ENCODE measurements around the gene TNFSF15.

The TNFSF15 gene

GRCh38 chr9:114805670-114806525 is at the start of gene TNFSF15:
Gene TNFSF15, minus strand, starts transcription at chr9:114806039. Its CDS starts 27 bp downstream, at chr9:114806012.
- in situ Hi-C loops (cut with HindIII; ENCODE audit: low sequenced_read_pairs) = loop anchor here (5.0 kb wide), 1 partner anchor 81 kb away; no protein-coding TSS in a partner anchor

DNA sequence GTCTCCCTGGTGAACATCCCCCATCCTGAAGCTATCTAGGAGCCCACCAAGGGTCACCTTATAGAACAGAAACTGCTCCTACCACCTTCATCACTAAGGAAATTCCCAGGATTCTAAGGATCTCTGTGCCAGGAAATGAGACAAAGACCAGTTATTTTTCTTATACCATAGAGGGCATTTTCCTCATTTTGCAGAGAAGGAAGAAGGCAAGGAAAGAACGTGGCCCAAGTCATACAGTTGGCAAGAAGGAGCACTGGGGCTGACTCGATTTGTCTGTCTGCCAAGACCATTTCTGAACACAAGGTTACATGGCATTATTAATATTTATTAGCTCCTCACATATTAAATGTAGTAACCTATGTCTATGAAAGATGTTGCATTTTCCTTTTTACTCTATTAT is 49.6 kb upstream of the TNFSF15 start:
- in situ Hi-C loops (cut with HindIII; ENCODE audit: low sequenced_read_pairs) = no loop called here

DNA sequence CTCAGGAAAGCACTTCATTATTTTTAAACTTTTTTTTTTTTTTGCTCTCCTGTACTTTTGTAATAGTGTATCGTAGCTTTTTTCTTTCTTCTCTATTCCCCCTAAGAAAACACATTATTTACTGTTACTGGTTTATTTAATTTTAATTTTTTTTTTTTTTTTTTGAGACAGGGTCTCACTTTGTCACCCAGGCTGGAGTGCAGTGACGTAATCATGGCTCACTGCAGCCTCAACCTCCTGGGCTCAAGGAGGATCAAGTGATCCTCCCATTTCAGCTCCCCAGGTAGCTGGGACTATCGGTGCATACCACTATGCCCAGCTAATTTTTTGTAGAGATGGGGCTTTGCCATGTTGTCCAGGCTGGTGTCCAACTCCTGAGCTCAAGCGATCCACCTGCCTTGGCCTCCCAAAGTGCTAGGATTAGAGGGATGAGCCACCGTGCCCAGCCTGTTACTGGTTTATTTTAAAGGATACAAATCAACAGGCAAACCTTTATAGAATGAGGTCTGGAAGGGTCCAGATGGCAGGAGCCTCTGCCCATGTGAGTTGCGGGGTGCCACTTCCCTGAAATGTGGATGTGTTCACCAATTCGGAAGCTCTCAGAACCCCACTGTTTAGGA is 49.0 kb upstream of the TNFSF15 start:
- in situ Hi-C loops (cut with HindIII; ENCODE audit: low sequenced_read_pairs) = no loop called here

DNA sequence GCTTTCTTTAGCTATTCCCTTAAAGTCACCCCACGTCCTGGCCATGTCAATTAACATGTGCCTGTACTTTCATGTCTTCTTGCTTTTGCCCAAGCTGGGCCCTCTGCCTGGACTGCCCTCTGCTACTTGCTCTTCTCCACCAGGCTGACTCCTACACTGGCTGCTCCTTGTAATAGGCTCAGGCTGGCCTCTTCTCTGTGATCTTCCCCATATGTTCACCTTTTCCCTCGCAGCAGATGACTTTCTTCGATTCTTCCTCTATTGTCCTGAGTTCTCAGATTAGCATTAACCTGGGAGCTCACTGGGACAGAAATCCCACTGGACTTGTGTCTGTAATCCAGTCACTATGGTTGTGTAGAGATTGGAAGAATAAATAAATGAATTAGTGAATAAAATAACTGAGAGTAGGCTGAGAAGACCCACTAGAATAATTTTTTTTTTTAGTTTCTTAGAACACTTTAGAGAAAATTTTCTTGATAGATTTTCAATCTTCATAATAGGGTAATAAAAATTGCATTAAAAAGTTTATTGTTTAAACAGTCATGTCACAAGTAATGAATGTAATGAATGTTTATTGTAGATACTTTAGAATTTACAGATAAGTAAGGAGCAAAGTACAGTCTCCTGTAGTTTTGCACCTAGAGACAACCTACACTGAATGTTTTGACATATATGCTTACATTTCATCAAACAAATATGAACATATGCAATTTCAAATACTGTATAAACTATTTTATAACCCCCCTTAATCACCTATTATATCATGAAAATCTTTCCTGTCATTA is 47.4 kb upstream of the TNFSF15 start:
- in situ Hi-C loops (cut with HindIII; ENCODE audit: low sequenced_read_pairs) = no loop called here

GRCh38 chr9:114852050-114852594 is 46.3 kb upstream of the TNFSF15 start:
- in situ Hi-C loops (cut with HindIII; ENCODE audit: low sequenced_read_pairs) = no loop called here

GRCh38 chr9:114851306-114851705 is 45.5 kb upstream of the TNFSF15 start:
- in situ Hi-C loops (cut with HindIII; ENCODE audit: low sequenced_read_pairs) = no loop called here

DNA sequence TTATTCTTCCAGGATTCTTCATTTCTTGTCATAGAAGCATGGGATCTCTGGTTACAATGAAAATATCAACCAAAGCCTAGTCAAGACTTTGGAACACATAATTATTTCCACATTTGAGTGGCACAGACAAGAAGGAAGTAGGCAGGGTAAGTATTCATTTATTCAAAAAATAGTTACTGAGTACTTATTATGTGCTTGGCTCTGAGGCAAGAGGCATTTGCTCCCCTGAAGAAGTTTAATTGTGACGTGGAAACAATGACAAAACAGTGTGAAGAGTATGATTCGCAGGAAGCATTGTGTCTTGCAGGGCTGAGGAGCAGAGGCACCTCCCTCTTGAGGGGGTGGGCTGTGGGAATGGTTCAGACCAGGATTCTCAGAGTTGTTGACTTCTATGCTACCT is 45.0 kb upstream of the TNFSF15 start:
- in situ Hi-C loops (cut with HindIII; ENCODE audit: low sequenced_read_pairs) = no loop called here

DNA sequence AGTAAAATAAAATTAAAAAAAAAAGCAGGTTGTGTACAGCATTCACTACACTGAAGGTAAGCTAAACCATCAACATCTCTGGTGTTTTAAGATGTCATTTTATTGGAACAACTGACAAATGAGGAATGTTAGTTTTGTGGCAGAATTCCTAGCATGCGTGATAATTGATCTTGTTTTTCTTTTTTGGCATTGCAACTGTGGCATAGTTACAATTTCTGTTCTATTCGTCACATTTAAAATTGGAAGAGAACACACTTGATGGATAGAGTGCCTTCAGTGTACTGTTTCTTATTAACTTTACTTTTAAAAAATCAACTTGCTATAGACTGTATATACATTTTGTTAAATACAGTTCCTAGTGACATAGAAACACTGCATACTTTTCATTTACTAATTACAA is 43.6 kb upstream of the TNFSF15 start:
- in situ Hi-C loops (cut with HindIII; ENCODE audit: low sequenced_read_pairs) = no loop called here

GRCh38 chr9:114847492-114848417 is 41.9 kb upstream of the TNFSF15 start:
- in situ Hi-C loops (cut with HindIII; ENCODE audit: low sequenced_read_pairs) = no loop called here

GRCh38 chr9:114845373-114845772 is 39.5 kb upstream of the TNFSF15 start:
- in situ Hi-C loops (cut with HindIII; ENCODE audit: low sequenced_read_pairs) = no loop called here

- in situ Hi-C loops (cut with HindIII; ENCODE audit: low sequenced_read_pairs) = no loop called here
Measured at GRCh38 chr9:114844766-114845165, 38.9 kb upstream of the TNFSF15 start.

- in situ Hi-C loops (cut with HindIII; ENCODE audit: low sequenced_read_pairs) = no loop called here
Measured at GRCh38 chr9:114837923-114838322, 32.1 kb upstream of the TNFSF15 start.

DNA sequence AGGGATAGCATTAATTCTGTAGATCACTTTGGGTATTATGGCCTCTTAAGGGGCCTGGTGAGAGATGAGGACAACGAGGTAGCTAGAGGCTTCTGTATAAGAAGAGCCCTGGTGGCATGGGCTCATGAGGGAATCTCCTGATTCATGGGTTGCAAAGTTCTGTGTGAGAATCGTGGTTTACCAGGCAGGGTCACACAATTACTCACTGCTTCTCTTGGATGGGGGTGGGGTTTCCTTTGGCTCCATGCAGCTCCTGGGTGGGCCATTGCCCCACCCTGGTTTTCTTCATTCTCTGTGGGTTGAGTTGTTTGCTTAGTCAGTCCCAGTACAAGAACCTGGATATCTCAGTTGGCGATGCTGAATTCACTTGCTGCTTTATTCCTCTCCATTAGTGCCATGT is 30.9 kb upstream of the TNFSF15 start:
- in situ Hi-C loops (cut with HindIII; ENCODE audit: low sequenced_read_pairs) = no loop called here

- in situ Hi-C loops (cut with HindIII; ENCODE audit: low sequenced_read_pairs) = no loop called here
Measured at GRCh38 chr9:114834386-114834785, 28.5 kb upstream of the TNFSF15 start.

GRCh38 chr9:114830546-114830945 is 24.7 kb upstream of the TNFSF15 start:
- in situ Hi-C loops (cut with HindIII; ENCODE audit: low sequenced_read_pairs) = no loop called here

DNA sequence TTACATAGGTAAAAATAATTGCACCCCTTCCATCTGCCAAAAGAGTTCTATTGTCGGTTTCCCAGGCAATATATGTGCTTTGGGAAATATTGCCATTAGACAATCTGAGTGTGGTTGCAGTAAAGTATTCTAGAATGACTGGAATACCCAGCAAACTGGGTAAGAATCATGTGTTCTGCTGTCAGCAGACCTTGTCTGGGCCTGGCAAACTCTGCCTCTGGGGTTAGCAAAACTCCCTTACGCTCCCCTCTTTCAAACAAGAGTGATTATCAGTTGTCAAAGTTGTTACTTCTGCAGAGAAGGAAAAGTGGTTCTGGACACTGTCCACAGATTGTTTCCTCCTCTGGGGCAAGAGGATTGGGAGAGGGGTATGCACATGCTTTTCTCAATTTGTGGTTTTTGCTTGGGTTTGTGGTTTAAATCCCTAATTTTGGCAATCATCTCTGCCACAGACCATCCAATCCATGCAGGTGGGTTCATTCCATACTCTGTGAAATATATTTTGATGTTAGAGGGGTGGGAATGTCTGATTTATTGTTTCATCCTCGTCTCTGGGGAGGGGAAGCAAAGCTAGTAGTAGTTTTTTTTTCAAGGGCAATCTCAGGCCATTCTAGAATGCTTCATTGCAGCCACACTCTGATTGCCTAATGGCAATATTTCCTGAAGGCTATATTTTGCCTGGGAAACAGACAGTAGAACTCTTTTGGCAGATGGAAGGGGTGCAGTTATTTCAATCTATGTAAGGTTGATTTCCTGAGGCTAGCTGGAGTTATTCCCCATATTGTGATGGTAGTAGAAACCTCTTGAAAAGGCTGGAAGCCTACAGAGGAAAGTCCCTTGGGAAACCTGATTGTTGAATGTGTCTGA is 24.0 kb upstream of the TNFSF15 start:
- in situ Hi-C loops (cut with HindIII; ENCODE audit: low sequenced_read_pairs) = no loop called here

GRCh38 chr9:114828303-114828650 is 22.4 kb upstream of the TNFSF15 start:
- in situ Hi-C loops (cut with HindIII; ENCODE audit: low sequenced_read_pairs) = no loop called here

GRCh38 chr9:114827641-114828302 is 21.9 kb upstream of the TNFSF15 start:
- in situ Hi-C loops (cut with HindIII; ENCODE audit: low sequenced_read_pairs) = no loop called here

GRCh38 chr9:114826431-114826830 is 20.6 kb upstream of the TNFSF15 start:
- in situ Hi-C loops (cut with HindIII; ENCODE audit: low sequenced_read_pairs) = no loop called here

Measured in endothelial cell of hepatic sinusoid (primary cell).